DOHH2 (cell line): Measurements from ENCODE around the gene NFATC4.
"Not testable (repeated sequence)": the region's sequence is repeated elsewhere in the genome, so short reads cannot be mapped to it uniquely, and the experiment has no call there.

ENCODE experiments used
- H3F3A ChIP-seq: fragments of 200-600 bp; sonication (generic), shearing (Covaris generic); 2 replicates; pipeline ENCODE4 v1.6.0; 2016; ENCODE audit warnings: antibody characterized with exemption, mild to moderate bottlenecking; ENCODE audit not compliant: control insufficient read depth, insufficient read depth
- H3K27ac ChIP-seq: fragments of 200-600 bp; sonication (generic); 2 replicates; pipeline ENCODE4 v1.5.1; 2014; ENCODE audit warnings: low read depth, mild to moderate bottlenecking, low read length, moderate library complexity
- H3K27me3 ChIP-seq: fragments of 200-600 bp; sonication (generic); 2 replicates; pipeline ENCODE4 v1.6.1; 2014; ENCODE audit warnings: mild to moderate bottlenecking, low read length, mixed read lengths; ENCODE audit not compliant: control insufficient read depth
- H3K36me3 ChIP-seq: fragments of 200-600 bp; sonication (generic); 2 replicates; pipeline ENCODE4 v1.6.1; 2014; ENCODE audit warnings: mild to moderate bottlenecking, low read length, moderate library complexity, mixed read lengths; ENCODE audit not compliant: control insufficient read depth
- H3K4me1 ChIP-seq: fragments of 200-600 bp; sonication (generic); 2 replicates; pipeline ENCODE4 v1.6.1; 2014; ENCODE audit warnings: mild to moderate bottlenecking, low read length, mixed read lengths; ENCODE audit not compliant: control insufficient read depth
- H3K4me2 ChIP-seq: fragments of 200-600 bp; sonication (generic); 2 replicates; pipeline ENCODE4 v1.6.0; 2014; ENCODE audit warnings: mild to moderate bottlenecking, low read length, moderate library complexity
- H3K4me3 ChIP-seq: fragments of 200-600 bp; sonication (generic); 2 replicates; pipeline ENCODE4 v1.5.1; 2014; ENCODE audit warnings: mild to moderate bottlenecking, low read length, mixed read lengths
- H3K79me2 ChIP-seq: fragments of 200-600 bp; sonication (generic); 2 replicates; pipeline ENCODE4 v1.6.1; 2014; ENCODE audit warnings: mild to moderate bottlenecking, low read length, mixed read lengths; ENCODE audit not compliant: control insufficient read depth
- H3K9me2 ChIP-seq: fragments of 200-600 bp; sonication (generic); replicated peaks from 2 replicates; pipeline ENCODE4 v1.6.1; 2014; ENCODE audit warnings: mild to moderate bottlenecking, low read length, mixed read lengths; ENCODE audit not compliant: control insufficient read depth
- H3K9me3 ChIP-seq: fragments of 200-600 bp; sonication (generic); 2 replicates; pipeline ENCODE4 v1.6.1; 2014; ENCODE audit warnings: antibody characterized with exemption, low read length, mixed read lengths; ENCODE audit not compliant: control insufficient read depth, insufficient read depth
- H4K20me1 ChIP-seq: fragments of 200-600 bp; sonication (generic); 2 replicates; pipeline ENCODE4 v1.6.0; 2014; ENCODE audit warnings: low read depth, mild to moderate bottlenecking, antibody characterized with exemption, low read length, moderate library complexity; ENCODE audit not compliant: control insufficient read depth, insufficient read depth
- CTCF ChIP-seq: fragments of 200-600 bp; sonication (generic); IDR thresholded peaks from one replicate; pipeline ENCODE4 v1.5.1; 2014; ENCODE audit warnings: antibody characterized with exemption, mild to moderate bottlenecking, low read depth, low read length; ENCODE audit not compliant: poor library complexity, severe bottlenecking
- EZH2phosphoT487 ChIP-seq: fragments of 200-600 bp; sonication (generic); IDR thresholded peaks from 2 replicates; pipeline ENCODE4 v1.6.1; 2017; ENCODE audit warnings: borderline replicate concordance, mild to moderate bottlenecking, antibody characterized with exemption, low read length, moderate library complexity, mixed read lengths

NFATC4 gene

GRCh38 chr14:24327303-24327702, 40.7 kb upstream of the NFATC4 start:
- no peaks in the 10 kb centered on the region for H3K36me3 ChIP-seq
- H3K27ac ChIP-seq = no peak overlapping the region
- H4K20me1 ChIP-seq = no peaks in the 10 kb centered on the region
- peaks cover 15% of the 10 kb centered on the region for H3K4me1 ChIP-seq
- 0 out of 2 replicates have a peak overlapping the region, but pooled peaks have one; percentile 18 for H3K4me2 ChIP-seq
- no peak overlapping the region for H3K4me3 ChIP-seq
- H3F3A ChIP-seq = no peaks in the 10 kb centered on the region
- no peak for TF ChIP-seq EZH2phosphoT487
- TF ChIP-seq CTCF = no peak
- no peaks in the 10 kb centered on the region for H3K9me2 ChIP-seq
- peaks cover 4% of the 10 kb centered on the region for H3K27me3 ChIP-seq
- no peaks in the 10 kb centered on the region for H3K9me3 ChIP-seq
- H3K79me2 ChIP-seq = no peaks in the 10 kb centered on the region

- H3K27me3 ChIP-seq, H3K79me2 ChIP-seq, H4K20me1 ChIP-seq, H3K9me2 ChIP-seq, H3K9me3 ChIP-seq, H3K27ac ChIP-seq, H3K4me3 ChIP-seq, H3K36me3 ChIP-seq, H3K4me2 ChIP-seq, H3F3A ChIP-seq: not testable (repeated sequence)
- peak; percentile 43 for TF ChIP-seq CTCF
- H3K4me1 ChIP-seq = peaks cover 21% of the 10 kb centered on the region
These were observed 40.1 kb upstream of the NFATC4 start for GRCh38 chr14:24327914-24328313.

GRCh38 chr14:24329073-24329663, 38.8 kb upstream of the NFATC4 start:
- H3K4me1 ChIP-seq = peaks cover 33% of the 10 kb centered on the region
- no peak overlapping the region for H3K4me2 ChIP-seq

More at GRCh38 chr14:24329073-24329663, 38.8 kb upstream of the NFATC4 start:
- no peak overlapping the region for H3K27ac ChIP-seq
- H3K36me3 ChIP-seq = no peaks in the 10 kb centered on the region
- no peaks in the 10 kb centered on the region for H4K20me1 ChIP-seq
- no peaks in the 10 kb centered on the region for H3K79me2 ChIP-seq
- peaks cover 16% of the 10 kb centered on the region for H3K27me3 ChIP-seq
- no peaks in the 10 kb centered on the region; the same call in 1 of the 2 replicates for H3F3A ChIP-seq
- H3K9me3 ChIP-seq = no peaks in the 10 kb centered on the region
- TF ChIP-seq CTCF = no peak
- no peak for TF ChIP-seq EZH2phosphoT487
- H3K4me3 ChIP-seq = no peak overlapping the region
- H3K9me2 ChIP-seq = no peaks in the 10 kb centered on the region
